K562 (cell line): ENCODE results near the gene VMP1. TPM values are rescaled to one million over a fixed set of nuclear protein-coding genes. Genes with fewer than 3 reads are reported as not detected.

Experiments used
- ATAC-seq: fragments of 200-7000 bp; cut with Tn5 transposase; 3 replicates; pipeline ENCODE4 v1.9.1; 2020; ENCODE audit warnings: moderate library complexity
- BruUV-seq: library from RNA; stranded (reverse); fragments of 400-500 nt; replicated peaks from 2 replicates; lab custom pipeline; 2021; lab: Mats Ljungman, UMichigan
- CTCF ChIA-PET: fragments of 300-600 bp; formaldehyde crosslinking; extraction: SDS; loops from one replicate; lab custom pipeline; 2021; ENCODE audit warnings: low intra/inter-chr PET ratio; lab: Yijun Ruan, JAX
- POLR2A ChIA-PET: fragments of 300-600, 350-650 bp; sonication (Branson Sonifier 250); formaldehyde crosslinking; extraction: SDS; loops from one replicate; lab custom pipeline; 2021; ENCODE audit warnings: antibody characterized with exemption, inconsistent platforms; lab: Yijun Ruan, JAX
- DNase-seq, 4 experiments: peaks; one replicate each; pipeline versions ENCODE4 v3.0.0 to v3.0.0-alpha.2; 2011 to 2018; ENCODE audit warnings: low spot score in 3 of 4, mixed read lengths in 3 of 4; ENCODE audit errors: extremely low read depth in 1 of 4
- FAIRE-seq: peaks from 2 replicates; lab custom pipeline; 2011; peaks lifted over from hg19 to GRCh38; lab: Jason Lieb, UNC
- H2AFZ ChIP-seq: 2 replicates; pipeline ENCODE4 v1.6.0; 2011; ENCODE audit warnings: low read depth, low read length, control low read depth, inconsistent platforms
- H3K27ac ChIP-seq: fragments of 200-600 bp; 3 replicates; pipeline ENCODE4 v1.8.0; 2011; ENCODE audit warnings: low read depth, mild to moderate bottlenecking, control low read depth, inconsistent platforms, low read length, moderate library complexity, mixed read lengths; ENCODE audit errors: extremely low read depth
- H3K27me3 ChIP-seq, 2 experiments: fragments of 300-600 bp in 1 of 2; 2 replicates in 1 of 2; 3 replicates in 1 of 2; pipeline versions ENCODE4 v1.6.0 to v1.8.0; 2011; ENCODE audit warnings: inconsistent platforms in 2 of 2, low read length in 2 of 2, mild to moderate bottlenecking in 1 of 2, mixed read lengths in 1 of 2, moderate library complexity in 1 of 2; ENCODE audit not compliant: control insufficient read depth in 2 of 2, insufficient read depth in 2 of 2
- H3K36me3 ChIP-seq: fragments of 300-600 bp; 3 replicates; pipeline ENCODE4 v1.8.0; 2011; ENCODE audit warnings: mild to moderate bottlenecking, low read length, inconsistent platforms; ENCODE audit not compliant: control insufficient read depth, insufficient read depth
- H3K4me1 ChIP-seq, 2 experiments: fragments of 200-600 bp in 1 of 2; replicated peaks in 1 of 2; 2 replicates in 1 of 2; 3 replicates in 1 of 2; pipeline versions ENCODE4 v1.5.1 to v1.8.0; 2011; ENCODE audit warnings: inconsistent platforms in 2 of 2, low read length in 2 of 2, mild to moderate bottlenecking in 1 of 2, mixed read lengths in 1 of 2, moderate library complexity in 1 of 2; ENCODE audit not compliant: control insufficient read depth in 2 of 2, insufficient read depth in 2 of 2
- H3K4me2 ChIP-seq: 2 replicates; pipeline ENCODE4 v1.6.1; 2011; ENCODE audit warnings: low read length, control low read depth, inconsistent platforms, mixed read lengths; ENCODE audit not compliant: insufficient read depth
- H3K4me3 ChIP-seq: fragments of 200-600 bp; sonication (generic), shearing (Covaris generic); 2 replicates; pipeline ENCODE4 v1.5.1; 2016; ENCODE audit warnings: control low read depth, inconsistent platforms
- H3K79me2 ChIP-seq: fragments of 200-600 bp; 3 replicates; pipeline ENCODE4 v1.8.0; 2011; ENCODE audit warnings: low read length, inconsistent platforms; ENCODE audit not compliant: control insufficient read depth, insufficient read depth
- H3K9ac ChIP-seq, 2 experiments: 2 replicates each; pipeline versions ENCODE4 v1.6.0 to v1.6.1; 2011; ENCODE audit warnings: low read depth in 2 of 2, low read length in 2 of 2, control low read depth in 1 of 2, inconsistent platforms in 1 of 2, mild to moderate bottlenecking in 1 of 2, mixed read lengths in 1 of 2; ENCODE audit not compliant: insufficient read depth in 1 of 2
- H3K9me1 ChIP-seq: one replicate; pipeline ENCODE4 v1.6.0; 2011; ENCODE audit warnings: inconsistent platforms, mild to moderate bottlenecking, low read length, moderate library complexity; ENCODE audit not compliant: control insufficient read depth, insufficient read depth
- H3K9me3 ChIP-seq: replicated peaks from 2 replicates; pipeline ENCODE4 v1.5.1; 2011; ENCODE audit warnings: low read depth, low read length, inconsistent platforms; ENCODE audit not compliant: control insufficient read depth, insufficient read depth
- H4K20me1 ChIP-seq: replicated peaks from 2 replicates; pipeline ENCODE4 v1.6.1; 2011; ENCODE audit warnings: low read length, inconsistent platforms, mixed read lengths; ENCODE audit not compliant: control insufficient read depth, insufficient read depth
- CEBPB ChIP-seq: fragments of 450-650 bp; IDR thresholded peaks from 2 replicates; pipeline ENCODE4 v1.6.1; 2016; ENCODE audit warnings: missing genetic modification characterization, missing compliant biosample characterization
- MAFF ChIP-seq: IDR thresholded peaks from 2 replicates; pipeline ENCODE4 v1.6.1; 2012; ENCODE audit warnings: low read length, improper control_type of control experiment
- MAFG ChIP-seq: fragments of 450-650 bp; conservative IDR thresholded peaks from 2 replicates; pipeline ENCODE4 v1.6.1; 2016; ENCODE audit warnings: missing genetic modification characterization, missing compliant biosample characterization
- MYBL2 ChIP-seq, 2 experiments: fragments of 450-650 bp in 1 of 2; sonication (generic) in 1 of 2; formaldehyde crosslinking in 1 of 2; IDR thresholded peaks; 2 replicates each; pipeline versions ENCODE4 v1.6.1 to v1.8.1; 2017 to 2022; ENCODE audit warnings: borderline replicate concordance in 1 of 2, inconsistent platforms in 1 of 2, low read depth in 1 of 2, mild to moderate bottlenecking in 1 of 2, missing genetic modification reagents in 1 of 2, moderate library complexity in 1 of 2
- RBM25 ChIP-seq: fragments of 200-400 bp; formaldehyde crosslinking; IDR thresholded peaks from 2 replicates; pipeline ENCODE4 v1.6.1; 2018; ENCODE audit warnings: low read length, low read depth, moderate library complexity; ENCODE audit not compliant: severe bottlenecking
- ZNF316 ChIP-seq: fragments of 450-650 bp; IDR thresholded peaks from 2 replicates; pipeline ENCODE4 v1.6.1; 2016
- WGBS: fragments of 100-300 bp; shearing (Covaris generic); methylation state at CpG from one replicate; pipeline ENCODE4 v1.1.6; 2016; ENCODE audit warnings: low coverage, mixed read lengths; ENCODE audit not compliant: insufficient coverage; ENCODE audit errors: missing lambda C conversion rate; 5-methylcytosine and 5-hydroxymethylcytosine counted together
- in situ Hi-C: fragments of 300-500 bp; cut with MboI; formaldehyde crosslinking; loops from 4 replicates; pipeline ENCODE4 v1.15.0; 2018; ENCODE audit warnings: inconsistent platforms, mixed read lengths
- intact Hi-C: fragments of 100-400 bp; cut with micrococcal nuclease; formaldehyde crosslinking; loops from 2 replicates; pipeline ENCODE4 v1.14.2; 2022
- polyA plus RNA-seq, 8 experiments: library from polyadenylated mRNA; depleted of rRNA in 4 of 8; stranded (reverse) in 5 of 8; unstranded in 3 of 8; fragments of >200 nt; fragmentation: Nextera tagmentation in 2 of 8; fragmentation: Illumina TruSeq in 1 of 8; extraction: Ambion mirVana in 2 of 8; extraction: Trizol in 1 of 8; gene quantifications; 2 replicates each; pipeline versions ENCODE4 v1.2.1 to v1.2.3, GENCODE V29; 2011 to 2014; ENCODE audit warnings: inconsistent platforms in 1 of 8, missing spikeins in 1 of 8
- total RNA-seq, 7 experiments: library from RNA; depleted of rRNA in 6 of 7; stranded (reverse); fragments of >200 nt in 6 of 7; fragmentation: Illumina TruSeq in 2 of 7; extraction: Trizol in 2 of 7; gene quantifications; 2 replicates each; pipeline versions ENCODE4 v1.2.1 to v1.2.3, GENCODE V29; 2011 to 2021; ENCODE audit warnings: low replicate concordance in 1 of 7

Gene VMP1
- total and polyA plus RNA-seq, 9 of the 15 experiments (the other 6 are each of a cell fraction or from before 2014, with no cell fraction given), result 123 to 304 (median 151) TPM

- intact Hi-C loops, result loop anchor here (10.0 kb wide), 1 partner anchor 219 kb away; no protein-coding TSS in a partner anchor
- Histone ChIP-seq H3K36me3 (peaks cover 22% of the 10 kb centered on the region; the same call in 2 of the 3 replicates), H3K27ac (no peak overlapping the region), H3K4me1 (no peaks in the 10 kb centered on the region), H3K27me3 (no peaks in the 10 kb centered on the region), H3K79me2 (no peaks in the 10 kb centered on the region), H3K9me3 (no peaks in the 10 kb centered on the region), H3K4me3 (no peak overlapping the region), H3K9ac (no peak overlapping the region), H3K9me1 (no peaks in the 10 kb centered on the region), H2AFZ (no peak overlapping the region), H3K4me2 (no peak overlapping the region), H4K20me1 (no peaks in the 10 kb centered on the region)
- FAIRE-seq (no peak), ATAC-seq (no peak), DNase-seq (no peak)
- 90% methylated on average over 4 of the region's 4 CpGs for WGBS
- no TSS peak for BruUV-seq
- CTCF ChIA-PET, result interaction anchor here (1.0 to 1.7 kb wide), 2 partner anchors 10 to 109 kb away, joined by 5 read pairs; no protein-coding TSS in a partner anchor
- POLR2A ChIA-PET, result no interaction called here
- in situ Hi-C loops, result no loop called here
- TF ChIP-seq ZNF316 (peak; percentile 77), MYBL2 (IDR thresholded peaks at IDR 0.05; ENCODE audit: low read depth) (no peak), MYBL2 (CRISPR knock-in tag; IDR thresholded peaks at IDR 0.05; ENCODE audit: borderline replicate concordance) (no peak), MAFF (0 out of 2 replicates have a peak, but pooled peaks have one; percentile 18), MAFG (peak; percentile 29; the same call in 1 of the 2 replicates), RBM25 (peak; percentile 25)
Observed at GRCh38 chr17:59743842-59744241, 36.4 kb downstream of the VMP1 start.

- FAIRE-seq, result no peak
- Histone ChIP-seq H3K9me1 (no peaks in the 10 kb centered on the region), H3K4me1 (no peaks in the 10 kb centered on the region; a peak in 1 of 5 replicates), H3K36me3 (peaks cover 15% of the 10 kb centered on the region; the same call in 2 of the 3 replicates), H3K4me3 (no peak overlapping the region), H3K4me2 (no peak overlapping the region), H3K27me3 (no peaks in the 10 kb centered on the region), H3K9me3 (no peaks in the 10 kb centered on the region), H3K9ac (no peak overlapping the region), H3K79me2 (no peaks in the 10 kb centered on the region), H2AFZ (no peak overlapping the region), H4K20me1 (no peaks in the 10 kb centered on the region), H3K27ac (no peak overlapping the region)
- in situ Hi-C loops (loop anchor here (5.0 kb wide), 1 partner anchor 292 kb away; no protein-coding TSS in a partner anchor), intact Hi-C loops (loop anchor here (10.0 kb wide), 1 partner anchor 220 kb away; no protein-coding TSS in a partner anchor)
- DNase-seq, result no peak
- no peak for ATAC-seq
- CTCF ChIA-PET, result no interaction called here
- POLR2A ChIA-PET, result interaction anchor here (1.1 to 1.3 kb wide), 3 partner anchors 16 to 98 kb away, joined by 3 read pairs; no protein-coding TSS in a partner anchor
- 97% methylated on average over 2 of the region's 2 CpGs for WGBS
- BruUV-seq, result no TSS peak
- peak; percentile 68 for TF ChIP-seq CEBPB
Observed at GRCh38 chr17:59745040-59745439, 37.6 kb downstream of the VMP1 start.
